HG02642 (cell line): ENCODE data around the gene SIGLEC9.

Experiments
- ATAC-seq: cut with Tn5 transposase; IDR thresholded peaks from one replicate; pipeline ENCODE4 v1.9.1; 2021; ENCODE audit warnings: mild to moderate bottlenecking; ENCODE audit not compliant: unreplicated experiment, poor library complexity

The SIGLEC9 gene

GRCh38 chr19:51096473-51097165 lies 28.1 kb upstream of the SIGLEC9 start:
- ATAC-seq, result no peak

GRCh38 chr19:51097166-51097738 lies 27.5 kb upstream of the SIGLEC9 start:
- no peak for ATAC-seq

- no peak for ATAC-seq
Measured at GRCh38 chr19:51097796-51098195, 26.9 kb upstream of the SIGLEC9 start.

GRCh38 chr19:51098365-51099046 lies 26.2 kb upstream of the SIGLEC9 start:
- ATAC-seq, result no peak

GRCh38 chr19:51099047-51099382 lies 25.7 kb upstream of the SIGLEC9 start:
- ATAC-seq, result no peak

GRCh38 chr19:51100601-51101000 lies 24.1 kb upstream of the SIGLEC9 start:
- ATAC-seq, result no peak

- no peak for ATAC-seq
Measured at GRCh38 chr19:51101171-51101865, 23.4 kb upstream of the SIGLEC9 start.

- no peak for ATAC-seq
Measured at GRCh38 chr19:51102991-51103390, 21.7 kb upstream of the SIGLEC9 start.

GRCh38 chr19:51103926-51104341 lies 20.8 kb upstream of the SIGLEC9 start:
- ATAC-seq, result no peak

- ATAC-seq, result no peak
Measured at GRCh38 chr19:51107406-51108065, 17.2 kb upstream of the SIGLEC9 start.

GRCh38 chr19:51108066-51108804 lies 16.5 kb upstream of the SIGLEC9 start, which contains the start of gene CTU1:
CTU1 (minus strand) TSS chr19:51108409; CDS start chr19:51104569, 3,840 bp downstream.
- peak; percentile 92 for ATAC-seq

GRCh38 chr19:51108805-51109146 lies 15.9 kb upstream of the SIGLEC9 start:
- peak; percentile 44 for ATAC-seq

- ATAC-seq, result no peak
Measured at GRCh38 chr19:51110666-51110971, 14.1 kb upstream of the SIGLEC9 start.

GRCh38 chr19:51111606-51112005 lies 13.1 kb upstream of the SIGLEC9 start:
- ATAC-seq, result no peak

- ATAC-seq, result no peak
Measured at GRCh38 chr19:51114087-51114729, 10.5 kb upstream of the SIGLEC9 start.

GRCh38 chr19:51116736-51117286 lies 7.9 kb upstream of the SIGLEC9 start:
- no peak for ATAC-seq

- no peak for ATAC-seq
Measured at GRCh38 chr19:51119101-51119500, 5.6 kb upstream of the SIGLEC9 start.

- no peak for ATAC-seq
Measured at GRCh38 chr19:51119611-51120010, 5.1 kb upstream of the SIGLEC9 start.

GRCh38 chr19:51120160-51120559 lies 4.5 kb upstream of the SIGLEC9 start:
- ATAC-seq, result no peak
